Kidney capillary endothelial cell (primary cell): Measurements from ENCODE around the gene AHNAK2.

ENCODE experiments used
- DNase-seq: peaks from one replicate; pipeline ENCODE4 v3.0.0-alpha.2; 2018; ENCODE audit warnings: low spot score

Gene AHNAK2

GRCh38 chr14:105011312-105011990 lies 33.3 kb upstream of the AHNAK2 start:
- no peak for DNase-seq

GRCh38 chr14:105010891-105011291 lies 32.7 kb upstream of the AHNAK2 start:
- no peak for DNase-seq

DNA sequence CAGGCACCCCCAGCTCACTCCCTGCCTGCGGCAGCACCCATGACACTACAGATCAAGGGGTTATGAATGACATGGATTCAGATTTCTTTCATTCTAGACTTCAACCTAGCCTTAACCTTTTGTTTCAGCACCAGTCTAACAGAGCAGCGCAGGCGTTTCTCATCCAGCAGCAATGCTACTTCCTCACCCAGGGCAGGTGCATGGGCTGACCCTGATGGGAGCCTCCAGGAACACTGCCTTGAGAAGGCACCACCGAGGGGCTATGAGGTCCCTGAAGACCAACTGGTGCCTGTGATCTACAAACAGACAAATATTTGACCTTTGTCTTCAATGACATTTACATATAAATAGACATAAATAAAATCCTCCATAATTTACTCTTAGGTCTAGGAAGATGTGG lies 31.9 kb upstream of the AHNAK2 start:
- no peak for DNase-seq

GRCh38 chr14:105007593-105008264 lies 29.6 kb upstream of the AHNAK2 start:
- DNase-seq: no peak

- no peak for DNase-seq
These were observed 28.8 kb upstream of the AHNAK2 start for GRCh38 chr14:105006831-105007592.

GRCh38 chr14:105005929-105006830 lies 28.0 kb upstream of the AHNAK2 start:
- DNase-seq: no peak

GRCh38 chr14:105005329-105005928 lies 27.3 kb upstream of the AHNAK2 start:
- no peak for DNase-seq

DNA sequence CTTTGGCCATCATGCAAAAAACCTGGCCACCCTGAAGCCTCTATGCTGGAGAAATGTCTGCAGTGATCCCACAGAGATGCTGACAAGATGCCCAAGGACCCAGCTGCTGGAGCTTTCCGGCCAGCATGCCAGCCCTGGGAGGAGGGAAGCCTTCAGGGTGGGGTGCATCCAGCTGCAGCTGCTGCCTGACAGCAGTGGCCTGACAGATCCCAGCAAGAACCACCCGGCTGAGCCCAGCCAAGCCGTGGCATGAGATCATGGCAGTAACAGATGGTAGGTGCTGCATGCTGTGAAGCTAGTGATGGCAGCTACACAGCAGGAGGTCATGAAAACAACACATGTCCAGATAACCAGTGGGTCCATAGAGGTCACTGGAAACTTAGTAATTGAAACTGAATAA lies 21.2 kb upstream of the AHNAK2 start:
- DNase-seq: no peak

GRCh38 chr14:104998801-104999200 lies 20.6 kb upstream of the AHNAK2 start:
- DNase-seq: no peak

DNA sequence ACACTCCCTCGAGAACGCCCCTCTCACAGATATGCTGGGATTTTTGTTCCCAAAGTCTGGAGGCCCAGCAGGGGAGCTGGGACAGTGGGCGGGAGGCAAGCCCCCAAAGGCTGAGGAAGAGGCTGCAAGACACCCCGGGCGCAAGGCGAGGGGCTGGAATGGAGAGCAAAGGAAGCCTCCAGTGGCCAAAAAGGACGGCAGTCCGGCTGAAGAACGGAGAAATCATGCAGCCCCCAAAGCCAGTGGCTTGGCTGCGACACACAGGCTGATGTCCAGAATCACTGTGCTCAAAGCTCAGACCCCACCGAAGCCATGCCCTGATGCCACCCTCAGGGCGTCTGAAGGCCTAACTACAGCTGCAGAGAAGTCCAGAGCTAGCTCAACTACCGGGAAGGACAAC lies 18.3 kb upstream of the AHNAK2 start:
- DNase-seq: no peak

GRCh38 chr14:104996032-104996431 lies 17.9 kb upstream of the AHNAK2 start:
- DNase-seq: no peak

DNA sequence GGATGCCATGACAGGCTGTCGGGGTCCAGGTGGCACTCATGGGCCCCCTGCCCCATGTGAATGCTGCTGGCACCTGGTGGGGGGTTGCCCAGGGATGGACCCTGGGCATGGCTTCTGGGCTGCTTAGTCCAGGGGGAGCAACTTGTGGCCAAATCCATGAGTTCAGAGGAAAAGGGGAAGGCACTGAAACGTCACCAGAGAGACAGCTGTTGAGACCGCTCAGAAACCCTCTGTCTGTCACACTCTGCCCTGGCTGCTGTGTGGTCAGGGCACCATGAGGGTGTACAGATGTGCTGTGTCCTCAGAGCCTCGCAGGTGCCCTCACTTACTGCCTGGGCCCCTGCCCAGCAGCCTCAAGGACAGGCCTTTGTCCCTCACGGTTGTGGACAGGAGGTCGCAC lies 16.8 kb upstream of the AHNAK2 start:
- no peak for DNase-seq

DNA sequence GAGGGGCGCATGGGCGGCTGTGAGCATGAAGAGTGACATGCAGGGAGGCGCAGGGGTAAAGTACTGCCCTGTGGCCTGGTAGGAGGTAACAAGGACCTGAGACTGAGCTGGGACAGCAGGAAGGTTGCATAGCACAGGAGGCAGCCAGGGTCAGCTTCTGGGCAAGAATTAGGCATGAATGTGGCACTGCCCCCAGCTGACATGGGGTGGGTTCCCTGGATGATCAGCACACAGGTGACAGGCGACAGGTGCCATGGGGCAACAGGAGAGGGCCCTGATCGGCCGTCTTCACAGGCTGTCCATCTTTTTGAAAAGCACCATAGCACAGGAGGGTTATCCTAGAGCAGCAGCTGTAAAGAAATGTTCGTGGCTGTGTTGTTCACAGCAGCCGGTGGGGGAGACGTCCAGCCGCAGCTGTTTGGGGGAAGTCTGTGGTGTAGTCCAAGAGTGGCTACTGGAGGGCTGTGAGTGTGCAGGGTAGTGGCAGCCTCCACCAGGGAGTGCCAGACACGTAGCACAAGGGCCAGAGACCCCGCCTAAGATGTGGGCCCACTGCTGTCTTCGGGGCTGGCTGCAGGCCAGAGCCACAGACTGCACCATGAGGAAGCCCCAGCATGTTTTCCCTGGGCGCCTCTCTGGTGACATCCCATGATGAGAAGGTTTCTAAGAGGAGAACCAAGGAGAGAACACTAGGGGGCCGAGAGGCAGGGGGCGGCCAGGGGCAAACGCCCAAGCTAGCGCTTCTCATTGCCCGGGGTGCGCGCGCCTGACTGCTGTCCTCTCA lies 15.8 kb upstream of the AHNAK2 start:
- no peak for DNase-seq

DNA sequence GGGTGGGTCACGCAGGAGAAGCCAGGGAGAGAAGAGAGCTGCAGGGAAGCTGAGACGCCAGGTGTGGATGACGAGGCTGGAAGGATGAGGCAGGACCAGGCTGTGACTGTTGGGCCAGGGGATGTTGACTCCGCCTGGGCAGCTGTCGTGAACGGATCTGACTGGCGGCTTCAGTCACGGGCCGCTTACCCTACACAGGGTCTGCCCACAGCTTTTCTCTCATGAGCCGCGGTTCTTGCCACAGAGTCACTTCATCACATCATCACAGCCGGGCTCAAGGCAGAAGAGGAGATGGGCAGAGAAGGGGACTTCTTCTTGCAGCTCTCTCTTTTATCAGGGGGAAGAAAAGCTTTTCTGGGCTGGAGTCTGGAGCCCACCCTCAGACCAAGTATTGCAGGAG lies 15.1 kb upstream of the AHNAK2 start:
- no peak for DNase-seq

- no peak for DNase-seq
These were observed 14.3 kb upstream of the AHNAK2 start for GRCh38 chr14:104992501-104992900.

- DNase-seq: no peak
These were observed 13.7 kb upstream of the AHNAK2 start for GRCh38 chr14:104991896-104992230.

- no peak for DNase-seq
These were observed 11.8 kb upstream of the AHNAK2 start for GRCh38 chr14:104989951-104990303.

- no peak for DNase-seq
These were observed 11.2 kb upstream of the AHNAK2 start for GRCh38 chr14:104989236-104989950.

DNA sequence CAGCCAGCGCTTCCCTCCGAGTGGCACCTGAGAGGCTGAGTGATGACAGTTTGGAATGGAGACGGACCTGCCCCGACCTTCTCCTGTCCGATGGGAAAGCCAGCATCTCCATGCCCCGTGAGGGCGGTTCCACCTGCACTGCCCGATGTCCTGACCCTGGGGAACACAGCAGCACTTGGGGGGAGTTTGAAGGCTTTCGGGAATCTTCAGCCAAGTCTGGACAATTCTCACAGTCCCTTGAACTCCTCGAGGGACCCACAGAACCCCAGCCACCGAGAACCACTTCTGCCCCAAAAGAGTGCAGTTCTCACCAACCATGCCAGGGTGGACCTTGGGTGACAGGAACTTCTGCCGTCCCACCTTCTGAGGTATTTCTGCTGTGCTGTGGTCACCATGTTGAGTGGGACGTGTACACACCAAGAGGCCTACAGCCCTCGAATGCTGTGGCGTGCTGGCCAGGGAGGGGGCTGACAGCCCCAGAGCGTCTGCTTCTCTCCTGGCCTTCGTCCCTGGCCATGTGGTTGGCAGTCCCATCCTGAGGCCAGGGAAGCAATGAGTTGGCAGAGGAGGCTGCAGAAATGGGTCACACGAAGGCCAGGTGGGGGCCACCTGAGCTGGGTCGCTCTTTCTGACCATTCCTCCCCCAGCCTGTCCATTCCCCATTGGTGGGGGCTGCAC lies 8.5 kb upstream of the AHNAK2 start:
- DNase-seq: no peak
